Diencephalon (tissue), 1 donor: ENCODE results near the gene CCDC198. TPM values are rescaled to one million over a fixed set of nuclear protein-coding genes. Genes with fewer than 3 reads are reported as not detected.

Experiments used
- total RNA-seq: library from RNA; depleted of rRNA; stranded (reverse); fragments of >200 nt; gene quantifications from one replicate; pipeline ENCODE4 v1.2.3, GENCODE V29; 2014

Gene CCDC198
- 1.2 TPM for total RNA-seq

GRCh38 chr14:57493467-57494181 is at the start of gene CCDC198:
Gene CCDC198, minus strand, starts transcription at chr14:57493857. Its CDS starts 142 bp downstream, at chr14:57493715.

Other genes starting within 250 kb of the CCDC198 start
- 91.3 TPM for gene EXOC5, start 225.0 kb downstream of the CCDC198 start, total RNA-seq
- 44.3 TPM for gene AP5M1, start 224.9 kb downstream of the CCDC198 start, total RNA-seq
- gene NAA30, start 103.3 kb downstream of the CCDC198 start, total RNA-seq: 69.4 TPM